ENCODE results near the gene OPCML.

OPCML gene

DNA sequence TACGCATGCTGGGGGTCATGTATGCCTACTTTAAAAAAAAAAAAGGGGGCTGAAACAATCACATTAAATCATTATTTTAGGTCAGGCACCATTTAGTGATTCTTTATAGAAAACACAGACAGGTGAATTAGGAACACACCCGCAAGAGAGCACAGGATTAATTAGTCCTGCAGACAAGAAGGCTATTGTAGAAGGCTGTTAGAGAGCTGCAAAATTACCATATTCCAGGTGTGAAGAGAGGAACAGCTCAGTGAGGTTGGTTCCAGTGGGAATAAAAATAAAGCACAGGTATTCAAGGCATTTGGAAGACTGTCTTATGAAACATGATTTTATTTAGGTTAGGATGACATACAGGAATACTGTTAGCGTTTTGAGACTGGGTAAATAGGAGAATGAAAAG, 649.1 kb downstream of the OPCML start:
- no peak for DNase-seq (ENCODE audit: low read depth)

DNA sequence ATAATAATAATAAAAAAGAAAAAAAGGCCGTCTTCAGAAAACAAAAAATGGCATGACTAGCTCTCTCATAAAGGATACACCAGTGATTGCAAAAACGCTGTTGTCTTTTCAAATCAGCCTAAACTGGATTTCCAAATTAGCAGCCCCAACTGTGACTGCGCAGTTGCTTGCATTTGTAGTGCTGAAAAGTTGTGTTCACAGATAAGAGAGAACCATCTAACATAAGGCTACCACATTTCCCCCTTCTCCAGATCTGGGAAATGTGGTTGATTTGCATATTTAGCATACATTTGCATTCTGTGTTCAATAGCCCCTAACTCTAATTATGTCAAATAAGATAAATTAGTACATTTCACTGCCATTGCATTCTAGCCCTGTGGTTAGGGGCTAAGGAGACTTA, 650.7 kb downstream of the OPCML start:
- no peak for DNase-seq (ENCODE audit: low read depth)

DNA sequence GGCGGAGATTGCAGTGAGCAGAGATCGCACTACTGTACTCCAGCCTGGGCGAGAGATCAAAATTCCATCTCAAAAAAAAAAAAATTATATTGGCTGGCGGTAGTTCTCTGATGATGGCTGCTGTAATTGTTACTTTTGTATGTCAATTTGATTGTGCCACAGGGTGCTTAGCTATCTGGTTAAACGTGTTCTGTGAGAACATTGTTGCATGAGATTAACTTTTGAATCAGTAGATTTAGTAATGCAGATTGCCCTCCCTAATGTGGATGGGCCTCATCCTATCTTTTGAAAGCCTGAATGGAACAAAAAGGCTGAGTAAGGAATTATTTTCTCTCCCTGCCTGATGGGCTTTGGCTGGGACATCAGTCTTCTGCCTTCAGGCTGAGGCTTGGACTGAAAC, 654.2 kb downstream of the OPCML start:
- no peak for DNase-seq (ENCODE audit: low read depth)

DNA sequence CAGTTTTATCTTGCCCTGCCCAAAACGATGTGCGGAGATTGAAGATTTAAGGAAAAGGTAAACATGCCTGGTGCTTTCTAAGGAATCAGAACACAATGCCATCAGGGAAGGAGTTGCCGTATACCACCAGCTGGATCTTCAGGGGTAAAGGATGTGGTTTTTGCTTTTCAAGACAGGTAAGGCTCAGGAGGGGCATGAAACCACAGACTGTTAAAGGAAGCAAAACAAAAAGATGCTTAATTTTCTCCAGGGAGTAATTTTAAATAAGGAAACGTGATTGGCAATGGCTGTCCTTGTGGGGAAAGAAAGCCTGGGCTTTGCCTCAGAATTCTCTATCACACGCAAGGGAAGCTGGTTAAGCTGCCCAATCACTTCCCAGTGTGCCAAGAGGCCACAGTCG, 655.6 kb downstream of the OPCML start:
- DNase-seq (ENCODE audit: low read depth), result no peak

DNA sequence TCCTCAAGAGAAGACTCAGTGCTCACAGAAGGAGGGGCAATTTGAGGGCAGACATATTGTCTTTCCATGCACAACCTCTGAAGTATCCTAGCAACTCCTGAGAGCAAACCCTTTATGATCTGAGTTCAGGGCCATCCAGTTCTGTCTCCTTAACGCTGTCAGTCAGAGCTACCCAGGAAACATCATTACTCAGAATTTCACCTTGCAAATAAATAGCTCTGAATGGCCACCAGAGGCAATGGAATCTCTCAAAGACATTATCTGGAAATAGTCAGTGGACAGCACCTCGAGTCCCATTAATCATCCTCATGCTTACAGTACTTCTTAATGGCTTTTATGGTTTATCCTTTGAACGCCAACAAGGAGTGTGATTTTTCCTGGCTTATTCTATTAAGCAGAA, 656.1 kb downstream of the OPCML start:
- no peak for DNase-seq (ENCODE audit: low read depth)

DNA sequence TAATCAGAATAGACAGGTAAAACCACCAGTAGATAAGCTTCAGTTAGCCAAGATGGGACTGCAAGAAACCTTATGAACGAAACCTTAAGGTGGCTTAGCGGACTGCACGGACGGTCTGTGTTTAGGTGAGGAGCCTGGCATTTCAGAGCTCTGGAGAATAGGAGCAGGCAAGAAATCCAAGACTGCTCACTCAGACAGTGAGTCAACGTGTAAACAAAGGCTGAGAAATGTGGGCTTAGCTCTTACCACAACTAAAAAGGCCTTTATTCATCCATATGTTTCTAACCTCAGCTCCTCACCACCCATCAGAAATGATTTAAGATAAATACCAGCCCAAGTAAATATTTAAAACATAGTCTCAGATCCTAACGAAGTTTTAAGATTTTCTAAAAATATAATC, 657.7 kb downstream of the OPCML start:
- DNase-seq (ENCODE audit: low read depth), result no peak

DNA sequence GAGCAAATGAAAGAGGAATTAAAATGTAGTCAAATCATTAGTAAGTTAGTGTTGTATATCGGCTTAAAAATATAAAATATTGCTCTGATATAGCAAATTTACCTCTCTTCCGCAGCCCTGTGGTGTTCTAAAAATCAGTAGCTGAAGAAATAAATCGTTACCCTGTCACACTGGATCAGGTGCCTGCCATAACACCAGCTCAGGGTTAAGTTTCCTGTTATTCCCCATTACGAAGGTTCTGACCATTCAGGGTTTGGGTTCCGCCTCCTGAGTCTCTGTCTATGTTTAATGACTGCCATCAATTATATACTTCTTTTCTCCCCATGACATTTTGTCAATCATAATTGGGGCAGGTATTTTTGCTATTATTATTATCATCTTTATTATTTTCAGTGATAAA, 658.5 kb downstream of the OPCML start:
- no peak for DNase-seq (ENCODE audit: low read depth)

DNA sequence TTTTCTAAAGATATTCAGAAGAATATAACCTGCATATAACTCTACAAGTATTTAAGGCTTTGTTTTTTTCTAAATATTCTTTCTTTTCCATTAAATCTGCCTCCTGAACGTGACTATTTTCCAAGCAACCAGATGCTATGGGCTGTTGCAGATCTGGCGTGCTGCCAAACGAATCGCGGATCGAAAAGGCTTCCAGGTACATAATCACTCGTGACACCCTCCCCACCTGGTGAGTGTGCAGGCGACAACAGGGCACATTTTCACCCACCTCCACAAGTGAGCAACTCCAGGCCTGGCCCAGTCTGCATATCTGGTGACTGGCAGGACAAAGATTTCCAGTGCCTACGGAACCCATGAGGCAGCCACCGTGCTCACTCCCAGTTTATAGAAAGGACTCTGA, 660.1 kb downstream of the OPCML start:
- no peak for DNase-seq (ENCODE audit: low read depth)

DNA sequence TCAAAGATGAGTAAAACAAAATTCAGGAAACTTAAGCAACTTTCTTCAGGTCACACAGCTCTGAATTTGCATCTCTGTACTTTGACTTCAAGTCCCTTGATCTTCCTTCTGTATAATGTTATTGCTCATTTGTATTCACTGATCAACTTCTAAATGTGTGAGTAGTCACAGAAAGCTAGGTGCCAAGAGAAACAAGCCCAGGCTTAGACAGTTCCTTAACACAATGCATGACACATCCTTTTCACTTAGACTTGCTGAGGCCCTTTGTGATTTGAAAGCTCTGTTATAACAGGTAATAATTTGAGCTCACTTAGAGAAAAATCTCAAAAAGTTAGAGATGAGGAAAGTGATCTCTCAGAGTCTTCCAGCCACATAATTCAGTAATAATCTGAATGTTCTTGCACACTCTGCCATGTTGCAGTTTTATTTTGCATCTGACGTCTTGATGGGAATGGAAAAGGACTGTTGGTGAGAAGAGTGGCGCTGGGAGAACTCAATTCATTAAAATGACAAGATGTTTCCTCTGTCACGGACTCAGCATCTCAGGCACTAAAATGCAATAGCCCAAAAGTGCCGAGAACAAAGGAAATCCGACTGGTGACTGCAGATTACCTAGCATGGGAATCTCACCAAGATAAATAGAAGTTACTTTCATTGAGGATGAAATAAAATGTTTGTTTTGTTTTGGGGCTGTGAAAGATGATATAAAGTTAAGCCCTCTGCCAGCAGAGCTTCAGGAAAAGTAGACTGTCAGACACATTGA, 665.3 kb downstream of the OPCML start:
- DNase-seq (ENCODE audit: low read depth), result no peak

DNA sequence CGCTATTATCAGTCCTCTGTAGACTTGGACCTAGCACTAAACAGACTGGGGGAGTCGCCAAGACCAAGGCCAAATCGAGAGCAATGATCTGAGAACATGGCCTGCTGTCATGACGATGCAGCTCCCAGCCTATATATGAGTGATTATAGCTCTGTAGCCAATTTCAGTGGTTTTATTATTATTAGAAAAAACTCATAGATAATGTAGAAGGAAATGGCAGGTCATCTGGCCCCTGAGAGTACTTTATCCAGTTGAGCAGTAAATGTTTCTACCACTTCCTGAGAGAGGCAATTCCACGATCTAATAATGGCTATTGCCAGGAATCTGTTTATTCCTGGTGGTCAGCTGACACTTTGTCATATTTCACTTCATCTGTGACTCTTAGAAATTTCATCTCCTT, 666.7 kb downstream of the OPCML start:
- DNase-seq (ENCODE audit: low read depth), result no peak

DNA sequence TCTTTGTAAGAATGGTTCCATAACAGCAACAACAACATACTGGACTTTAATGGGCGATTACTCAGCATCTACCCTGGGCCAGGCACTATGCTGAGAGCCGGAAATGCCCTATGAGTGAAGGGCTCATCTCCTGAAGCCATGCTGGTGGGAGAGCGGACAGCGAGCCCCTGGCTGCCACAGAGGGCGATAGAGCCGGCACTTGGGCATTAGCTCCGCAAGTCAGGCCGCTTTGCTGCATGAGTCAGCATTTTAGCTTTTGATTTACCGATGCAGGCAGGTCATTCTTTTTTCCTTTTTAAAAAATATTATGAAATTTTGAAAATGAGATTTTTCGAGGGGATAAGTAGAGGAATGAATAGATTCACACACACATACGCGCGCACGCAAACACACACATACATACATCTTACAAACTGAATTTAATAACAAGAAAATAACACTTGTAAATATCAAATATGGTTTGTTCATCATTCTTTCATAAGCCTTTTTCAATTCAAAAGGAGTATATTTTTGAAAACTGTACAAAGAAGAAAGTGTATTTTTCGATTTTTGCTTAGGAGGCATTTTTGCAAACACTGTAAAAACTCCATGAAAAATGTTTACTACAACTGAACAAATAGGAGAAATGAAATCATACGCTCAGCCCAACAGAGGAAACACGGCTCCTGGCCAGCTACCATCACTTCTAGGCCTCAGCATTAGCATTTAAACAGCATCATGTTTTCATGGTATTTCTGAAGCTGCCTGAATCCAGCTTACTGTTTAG, 667.3 kb downstream of the OPCML start:
- DNase-seq (ENCODE audit: low read depth), result no peak

DNA sequence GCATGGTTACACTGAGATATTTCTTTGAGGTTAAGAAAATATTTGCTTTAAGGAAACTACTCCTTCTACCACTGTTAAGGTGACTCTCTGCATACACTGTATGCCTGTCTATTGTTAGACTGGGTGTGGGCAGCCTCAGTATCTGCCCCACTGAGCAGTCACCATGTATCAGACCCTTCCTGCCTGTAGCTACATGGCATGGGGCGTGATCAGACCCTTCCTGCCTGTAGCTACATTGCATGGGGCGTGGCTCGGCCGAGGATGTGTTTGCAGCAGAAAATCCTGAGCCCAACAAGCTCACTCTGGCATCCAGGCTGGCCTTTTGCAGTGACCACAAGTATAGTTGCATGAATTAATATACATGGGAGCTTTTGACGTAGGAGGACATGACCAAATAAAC, 669.4 kb downstream of the OPCML start:
- no peak for DNase-seq (ENCODE audit: low read depth)

DNA sequence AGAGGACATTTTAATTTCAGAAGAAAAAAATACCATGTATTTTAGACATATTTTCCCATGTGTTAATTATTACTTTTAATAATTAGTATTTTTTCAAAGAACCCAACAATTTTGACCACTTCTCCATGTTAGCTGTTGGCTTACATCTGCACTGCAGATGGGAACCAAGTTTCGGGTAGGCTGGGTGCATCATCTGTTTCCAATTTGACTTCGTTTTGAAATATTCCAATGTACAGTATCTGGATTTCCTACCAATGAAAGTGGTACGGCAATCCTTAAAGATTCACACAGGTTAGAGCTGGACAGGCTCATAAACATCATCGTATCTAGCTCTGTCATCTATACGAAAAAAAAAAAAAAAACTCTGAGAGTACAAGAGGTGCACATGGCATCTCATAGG, 670.2 kb downstream of the OPCML start:
- no peak for DNase-seq (ENCODE audit: low read depth)

DNA sequence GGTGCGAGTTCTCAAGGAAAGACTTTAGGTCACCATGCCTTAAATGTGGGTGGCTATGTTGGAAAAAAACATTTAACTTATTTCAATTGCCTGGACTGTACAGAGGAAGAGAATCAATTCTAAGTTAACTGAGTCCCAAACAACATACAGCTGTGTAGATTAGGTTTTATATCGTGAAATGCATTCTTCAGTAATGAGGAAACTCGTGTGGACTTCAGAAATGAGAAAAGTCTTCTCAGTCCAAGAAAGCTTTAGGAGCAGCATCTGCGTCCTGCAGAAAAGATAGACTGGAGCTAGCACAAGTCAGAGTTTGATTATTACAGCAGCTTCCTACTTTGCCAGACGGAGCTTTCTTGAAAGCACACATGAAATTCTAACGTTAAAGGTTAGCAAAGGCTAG, 673.0 kb downstream of the OPCML start:
- DNase-seq (ENCODE audit: low read depth), result no peak

DNA sequence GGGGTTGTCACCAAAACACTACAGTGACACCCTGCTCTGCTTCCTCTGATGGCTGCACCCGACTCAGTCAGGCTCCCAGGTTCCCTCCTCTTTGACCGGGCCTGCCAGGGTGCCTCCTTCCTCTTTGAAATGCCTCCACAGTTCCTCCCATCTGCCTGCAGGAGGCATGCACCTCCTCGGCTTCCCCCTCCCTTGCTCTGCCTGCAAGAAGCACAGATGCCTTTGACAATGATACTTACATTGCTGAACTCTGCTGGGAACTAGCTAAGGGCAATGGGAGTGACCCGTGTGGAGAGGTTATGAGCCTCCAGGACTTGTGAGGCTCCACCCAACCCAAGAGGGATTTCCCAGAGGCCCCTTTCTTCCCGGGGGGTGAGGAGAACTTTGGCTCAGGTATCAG, 674.1 kb downstream of the OPCML start:
- DNase-seq (ENCODE audit: low read depth), result no peak

DNA sequence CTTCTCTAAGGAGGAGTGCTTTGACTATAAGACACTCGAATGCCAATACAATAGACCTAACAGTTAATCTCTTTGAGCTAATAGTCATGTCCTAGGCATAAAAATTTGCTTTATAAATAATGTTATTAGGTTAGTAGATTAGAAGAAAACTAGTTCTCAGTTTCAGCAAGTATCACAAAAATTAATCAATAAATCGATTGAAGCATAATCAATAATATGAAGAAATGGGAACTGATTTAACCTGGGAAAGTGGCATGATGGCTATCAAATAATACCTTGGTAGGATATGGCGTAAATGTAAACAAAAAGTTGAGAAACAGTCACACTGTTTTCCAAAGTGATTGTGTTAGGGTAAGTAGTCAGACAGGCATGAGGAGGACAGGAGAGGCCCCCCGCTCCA, 676.3 kb downstream of the OPCML start:
- DNase-seq (ENCODE audit: low read depth), result no peak

DNA sequence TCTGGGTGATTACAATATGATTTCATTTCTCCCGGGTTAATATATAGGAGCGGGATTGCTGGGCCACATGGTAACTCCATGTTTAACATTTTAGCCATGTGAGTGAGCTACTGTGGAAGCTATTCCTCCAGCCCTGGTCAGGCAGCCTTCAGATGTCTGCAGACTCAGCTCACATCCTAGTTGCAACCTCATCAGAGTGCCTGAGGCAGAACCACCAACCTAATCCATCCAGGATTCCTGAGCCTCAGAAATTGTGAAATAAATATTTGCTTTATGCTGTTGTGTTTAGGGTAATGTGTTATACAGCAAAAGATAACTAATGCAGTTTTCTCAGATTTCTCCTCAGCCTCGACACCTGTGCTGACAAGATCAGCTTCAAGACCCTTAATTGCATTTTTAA, 676.8 kb downstream of the OPCML start:
- DNase-seq (ENCODE audit: low read depth), result no peak

DNA sequence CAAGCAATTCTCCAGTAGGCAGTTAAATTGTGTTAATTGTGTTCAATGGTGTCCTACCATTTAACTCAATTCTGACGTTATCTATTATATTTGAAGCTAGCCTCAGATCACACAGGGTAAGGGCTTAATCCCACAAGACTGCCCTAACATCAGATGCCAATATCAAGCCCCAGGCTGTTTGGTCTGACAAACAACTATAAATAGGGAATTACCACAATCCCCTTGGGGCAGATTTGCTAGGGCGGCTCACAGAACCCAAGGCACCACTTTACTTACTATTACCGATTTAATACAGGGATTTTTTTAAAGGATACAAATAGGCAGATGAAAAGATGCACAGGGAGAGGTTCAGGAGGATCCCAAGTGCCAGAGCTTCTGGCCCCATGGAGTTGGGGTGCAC, 678.4 kb downstream of the OPCML start:
- DNase-seq (ENCODE audit: low read depth), result no peak

DNA sequence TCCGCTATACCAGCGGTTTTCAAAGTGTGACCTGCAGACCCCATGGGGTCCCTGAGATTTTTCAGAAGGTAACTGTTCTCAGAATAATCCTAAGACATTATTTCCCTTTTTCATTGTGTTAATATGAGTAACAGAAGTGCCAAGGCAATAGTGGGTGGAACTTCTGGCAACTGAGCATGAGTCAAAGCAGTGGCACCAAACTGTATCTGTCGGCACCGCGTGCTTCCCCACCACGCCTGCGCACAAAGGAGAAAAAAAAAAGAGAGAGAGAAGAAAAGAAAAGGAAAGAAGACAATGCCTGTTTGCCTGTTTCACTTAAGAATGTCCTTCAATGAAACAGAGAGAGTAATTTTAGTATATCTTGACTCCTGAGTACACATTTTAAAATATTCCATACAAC, 679.9 kb downstream of the OPCML start:
- no peak for DNase-seq (ENCODE audit: low read depth)

DNA sequence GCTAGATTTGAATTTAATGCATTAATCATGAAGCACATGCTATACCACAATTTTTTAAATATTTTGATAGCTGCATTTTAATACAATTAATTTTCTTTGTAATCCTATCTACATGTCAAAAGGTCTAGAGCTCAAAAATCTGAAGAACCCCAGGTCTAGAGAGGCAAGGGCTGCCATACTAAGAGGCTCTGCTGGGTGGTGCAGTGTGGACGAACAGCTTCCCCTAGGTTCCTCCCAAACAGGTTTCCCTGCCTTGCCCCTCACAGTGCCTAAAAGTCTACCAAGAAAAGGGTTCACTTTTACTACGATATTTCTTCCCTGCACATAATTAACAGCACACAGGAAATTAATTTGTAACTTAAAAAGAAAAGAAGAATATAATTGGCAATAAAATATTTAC, 681.1 kb downstream of the OPCML start:
- DNase-seq (ENCODE audit: low read depth), result no peak

DNA sequence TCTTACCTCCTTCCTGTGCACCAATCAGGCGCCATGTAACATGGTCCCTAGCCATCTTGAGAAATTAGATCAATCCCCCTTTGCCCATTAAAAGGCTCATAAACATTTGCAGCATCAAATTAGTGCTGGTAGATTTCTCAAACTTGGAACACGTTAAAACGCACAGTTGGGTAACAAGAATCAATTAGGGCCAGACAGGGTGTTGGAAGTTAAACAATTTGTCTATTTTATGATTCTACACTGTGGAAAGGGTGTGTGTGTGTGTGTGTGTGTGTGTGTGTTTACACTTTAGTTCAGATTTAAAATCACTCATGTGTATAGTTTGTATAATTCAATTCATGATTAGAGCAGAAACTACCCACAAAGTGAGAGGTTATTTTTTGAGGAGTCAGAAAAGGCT, 682.0 kb downstream of the OPCML start:
- DNase-seq (ENCODE audit: low read depth), result no peak

DNA sequence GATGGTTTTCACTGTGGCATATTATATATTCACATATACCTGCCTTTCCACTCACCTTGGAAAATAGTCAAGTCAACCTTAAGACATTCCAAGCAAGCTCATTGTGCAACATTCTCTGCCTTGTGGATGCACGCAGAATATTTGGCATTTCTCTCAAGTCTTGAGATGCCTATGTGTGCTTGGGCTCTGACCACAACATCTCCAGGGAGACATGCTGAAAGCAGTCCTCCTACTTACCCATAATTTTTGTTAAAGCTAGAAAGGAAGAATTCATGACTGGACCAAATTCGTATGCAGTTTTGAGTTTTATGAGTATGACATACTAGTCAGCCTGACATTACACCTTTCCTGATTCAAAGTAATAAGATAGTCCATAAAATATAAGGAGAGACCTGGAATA, 684.0 kb downstream of the OPCML start:
- DNase-seq (ENCODE audit: low read depth), result no peak

DNA sequence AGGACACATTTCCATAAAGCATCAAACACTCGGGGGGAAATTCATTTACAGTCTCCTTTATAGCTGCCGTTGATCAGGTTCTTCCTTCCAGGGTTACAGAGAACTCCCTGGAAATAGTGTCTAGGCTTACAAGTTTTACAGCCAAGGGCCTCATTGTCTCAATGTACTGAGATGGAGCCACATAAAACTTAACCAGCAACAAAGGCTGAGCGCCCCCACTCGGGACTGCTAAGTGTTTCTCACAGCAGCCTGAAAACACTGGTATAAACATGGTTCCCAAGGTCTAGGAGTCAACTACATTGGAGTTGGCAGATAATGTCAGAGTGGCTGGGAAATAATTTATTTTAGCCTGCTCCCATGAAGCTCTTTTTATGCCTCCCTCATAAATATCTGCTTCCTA, 686.2 kb downstream of the OPCML start:
- DNase-seq (ENCODE audit: low read depth), result no peak

Data from stimulated activated CD8-positive, alpha-beta memory T cell treated with anti-CD3 and anti-CD28 coated beads, Interleukin-15, amount 100 ng/mL, for 1 hour (primary cell).